Panc1 (cell line): Measurements from ENCODE around the gene SNRPA. TPM values are rescaled to one million over a fixed set of nuclear protein-coding genes. Genes with fewer than 3 reads are reported as not detected.

Experiments used
- ATAC-seq: fragments of 200-7000 bp; cut with Tn5 transposase; 2 replicates; pipeline ENCODE4 v1.9.1; 2020; ENCODE audit warnings: mild to moderate bottlenecking, moderate library complexity
- BruUV-seq: library from RNA; stranded (reverse); fragments of 400-500 nt; replicated peaks from 2 replicates; lab custom pipeline; 2021; lab: Mats Ljungman, UMichigan
- CTCF ChIA-PET: fragments of 300-600 bp; sonication (Branson Sonifier 250); formaldehyde crosslinking; loops from one replicate; lab custom pipeline; 2022; ENCODE audit warnings: antibody characterized with exemption; lab: Charles Lee
- POLR2A ChIA-PET: fragments of 300-600 bp; sonication (Branson Sonifier 250); formaldehyde crosslinking; loops from one replicate; lab custom pipeline; 2022; ENCODE audit warnings: antibody characterized with exemption; lab: Charles Lee
- DNase-seq: peaks from one replicate; pipeline ENCODE4 v3.0.0-alpha.2; 2010; ENCODE audit warnings: low read depth, low spot score
- H3K27ac ChIP-seq: 2 replicates; pipeline ENCODE4 v1.5.1; 2011; ENCODE audit warnings: mild to moderate bottlenecking, low read length, inconsistent platforms
- H3K27me3 ChIP-seq: fragments of 200-500 bp; sonication (Bioruptor generic); 2 replicates; pipeline ENCODE4 v1.6.0; 2014; ENCODE audit warnings: low read length, inconsistent platforms; ENCODE audit not compliant: control insufficient read depth, insufficient read depth
- H3K36me3 ChIP-seq: fragments of 200-500 bp; sonication (Bioruptor generic); 2 replicates; pipeline ENCODE4 v1.5.1; 2014; ENCODE audit warnings: inconsistent platforms, mild to moderate bottlenecking, low read length, moderate library complexity; ENCODE audit not compliant: control insufficient read depth, insufficient read depth
- H3K4me1 ChIP-seq: 2 replicates; pipeline ENCODE4 v1.5.1; 2011; ENCODE audit warnings: inconsistent platforms, mild to moderate bottlenecking, low read length, moderate library complexity; ENCODE audit not compliant: control insufficient read depth, insufficient read depth
- H3K4me3 ChIP-seq, 2 experiments: 2 replicates each; pipeline ENCODE4 v1.5.1; 2011 to 2012; ENCODE audit warnings: low read depth in 2 of 2, low read length in 2 of 2, mild to moderate bottlenecking in 2 of 2, inconsistent platforms in 1 of 2, moderate library complexity in 1 of 2
- H3K9me3 ChIP-seq: fragments of 200-500 bp; sonication (Bioruptor generic); 2 replicates; pipeline ENCODE4 v1.5.1; 2014; ENCODE audit warnings: low read depth, mild to moderate bottlenecking, inconsistent platforms, low read length, moderate library complexity; ENCODE audit not compliant: control insufficient read depth, insufficient read depth
- POLR2AphosphoS5 ChIP-seq: IDR thresholded peaks from 2 replicates; pipeline ENCODE4 v1.6.1; 2012; ENCODE audit warnings: mild to moderate bottlenecking, low read depth, low read length, moderate library complexity
- REST ChIP-seq, 2 experiments: IDR thresholded peaks; 2 replicates each; pipeline ENCODE4 v1.6.1; 2011 to 2012; ENCODE audit warnings: low read depth in 2 of 2, control low read depth in 1 of 2, low read length in 1 of 2, mild to moderate bottlenecking in 1 of 2, moderate library complexity in 1 of 2; ENCODE audit not compliant: insufficient read depth in 1 of 2
- SIN3A ChIP-seq: IDR thresholded peaks from 2 replicates; pipeline ENCODE4 v1.6.1; 2012; ENCODE audit warnings: low read depth, mild to moderate bottlenecking, low read length, moderate library complexity, borderline replicate concordance; ENCODE audit not compliant: insufficient read depth
- TCF7L2 ChIP-seq: IDR thresholded peaks from 2 replicates; pipeline ENCODE4 v1.6.1; 2011; ENCODE audit warnings: mild to moderate bottlenecking, low read depth, low read length, inconsistent platforms
- in situ Hi-C: cut with HindIII; loops from 2 replicates; pipeline ENCODE4 v1.10.0; 2016; ENCODE audit warnings: low sequenced_read_pairs, low pct_unique_long_range_greater_than_20kb
- intact Hi-C: fragments of 100-400 bp; cut with micrococcal nuclease; formaldehyde crosslinking; loops from one replicate; pipeline ENCODE4 v1.10.0; 2022; ENCODE audit not compliant: unreplicated experiment
- total RNA-seq: library from RNA; stranded (reverse); gene quantifications from one replicate; pipeline ENCODE4 v1.2.1, GENCODE V29; 2021; ENCODE audit not compliant: unreplicated experiment
- TF ChIP-seq, protein P1 (sequence below): fragments of 450-650 bp; IDR thresholded peaks from 2 replicates; pipeline ENCODE4 v1.5.1; 2017; ENCODE audit warnings: mild to moderate bottlenecking

Gene SNRPA
- total RNA-seq, 1 experiment from 2014 or later, result 104 TPM

DNA sequence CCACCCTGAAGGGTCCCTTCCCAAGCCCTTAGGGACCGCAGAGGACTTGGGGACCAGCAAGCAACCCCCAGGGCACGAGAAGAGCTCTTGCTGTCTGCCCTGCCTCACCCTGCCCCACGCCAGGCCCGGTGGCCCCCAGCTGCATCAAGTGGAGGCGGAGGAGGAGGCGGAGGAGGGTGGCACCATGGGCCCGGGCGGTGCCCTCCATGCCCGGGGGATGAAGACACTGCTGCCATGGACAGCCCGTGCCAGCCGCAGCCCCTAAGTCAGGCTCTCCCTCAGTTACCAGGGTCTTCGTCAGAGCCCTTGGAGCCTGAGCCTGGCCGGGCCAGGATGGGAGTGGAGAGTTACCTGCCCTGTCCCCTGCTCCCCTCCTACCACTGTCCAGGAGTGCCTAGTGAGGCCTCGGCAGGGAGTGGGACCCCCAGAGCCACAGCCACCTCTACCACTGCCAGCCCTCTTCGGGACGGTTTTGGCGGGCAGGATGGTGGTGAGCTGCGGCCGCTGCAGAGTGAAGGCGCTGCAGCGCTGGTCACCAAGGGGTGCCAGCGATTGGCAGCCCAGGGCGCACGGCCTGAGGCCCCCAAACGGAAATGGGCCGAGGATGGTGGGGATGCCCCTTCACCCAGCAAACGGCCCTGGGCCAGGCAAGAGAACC is 49.5 kb downstream of the SNRPA start:
- Histone ChIP-seq H3K27me3 (no peaks in the 10 kb centered on the region), H3K36me3 (peaks cover 2% of the 10 kb centered on the region; the same call in 1 of the 2 replicates), H3K4me1 (peaks cover 44% of the 10 kb centered on the region), H3K27ac (peak overlapping the region; percentile 85), H3K9me3 (no peaks in the 10 kb centered on the region), H3K4me3 (peak overlapping the region; percentile 65 to 76)
- intact Hi-C loops, result loop anchor here (10.0 kb wide), 1 partner anchor 136 kb away; no protein-coding TSS in a partner anchor
- TF ChIP-seq TCF7L2 (no peak), SIN3A (no peak), POLR2AphosphoS5 (no peak), REST (IDR thresholded peaks at IDR 0.05; ENCODE audit: insufficient read depth in 1 of 2, low read depth in 2 of 2, low read length in 1 of 2) (no peak)
- TF ChIP-seq, protein P1, sequence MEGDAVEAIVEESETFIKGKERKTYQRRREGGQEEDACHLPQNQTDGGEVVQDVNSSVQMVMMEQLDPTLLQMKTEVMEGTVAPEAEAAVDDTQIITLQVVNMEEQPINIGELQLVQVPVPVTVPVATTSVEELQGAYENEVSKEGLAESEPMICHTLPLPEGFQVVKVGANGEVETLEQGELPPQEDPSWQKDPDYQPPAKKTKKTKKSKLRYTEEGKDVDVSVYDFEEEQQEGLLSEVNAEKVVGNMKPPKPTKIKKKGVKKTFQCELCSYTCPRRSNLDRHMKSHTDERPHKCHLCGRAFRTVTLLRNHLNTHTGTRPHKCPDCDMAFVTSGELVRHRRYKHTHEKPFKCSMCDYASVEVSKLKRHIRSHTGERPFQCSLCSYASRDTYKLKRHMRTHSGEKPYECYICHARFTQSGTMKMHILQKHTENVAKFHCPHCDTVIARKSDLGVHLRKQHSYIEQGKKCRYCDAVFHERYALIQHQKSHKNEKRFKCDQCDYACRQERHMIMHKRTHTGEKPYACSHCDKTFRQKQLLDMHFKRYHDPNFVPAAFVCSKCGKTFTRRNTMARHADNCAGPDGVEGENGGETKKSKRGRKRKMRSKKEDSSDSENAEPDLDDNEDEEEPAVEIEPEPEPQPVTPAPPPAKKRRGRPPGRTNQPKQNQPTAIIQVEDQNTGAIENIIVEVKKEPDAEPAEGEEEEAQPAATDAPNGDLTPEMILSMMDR, result no peak
- no TSS peak for BruUV-seq
- CTCF ChIA-PET, result no interaction called here
- no peak for DNase-seq
- in situ Hi-C loops, result no loop called here
- ATAC-seq, result no peak
- POLR2A ChIA-PET, result no interaction called here

GRCh38 chr19:40800997-40801377 is 50.0 kb downstream of the SNRPA start:
- Histone ChIP-seq H3K4me3 (peak overlapping the region; percentile 65 to 76), H3K36me3 (peaks cover 2% of the 10 kb centered on the region; the same call in 1 of the 2 replicates), H3K4me1 (peaks cover 49% of the 10 kb centered on the region), H3K9me3 (no peaks in the 10 kb centered on the region), H3K27me3 (no peaks in the 10 kb centered on the region), H3K27ac (peak overlapping the region; percentile 85)
- in situ Hi-C loops (no loop called here), intact Hi-C loops (loop anchor here (10.0 kb wide), 1 partner anchor 136 kb away; no protein-coding TSS in a partner anchor)
- ATAC-seq, result no peak
- POLR2A ChIA-PET, result interaction anchor here (0.7 kb wide), 1 partner anchor 13 kb away, joined by 11 read pairs; no protein-coding TSS in a partner anchor
- no peak for DNase-seq
- no TSS peak for BruUV-seq
- TF ChIP-seq, protein P1, result no peak
- TF ChIP-seq REST (IDR thresholded peaks at IDR 0.05; ENCODE audit: insufficient read depth in 1 of 2, low read depth in 2 of 2, low read length in 1 of 2), result no peak
- TF ChIP-seq SIN3A, result no peak
- no peak for TF ChIP-seq TCF7L2
- CTCF ChIA-PET, result no interaction called here
